ENCODE data around the gene ST6GALNAC2. TPM values are rescaled to one million over a fixed set of nuclear protein-coding genes. Genes with fewer than 3 reads are reported as not detected.

The ST6GALNAC2 gene
- total RNA-seq, 1 donor from 2014 or later: 24.0 TPM

- no peak for ATAC-seq
These were observed 32.3 kb downstream of the ST6GALNAC2 start for GRCh38 chr17:76553178-76553908.

DNA sequence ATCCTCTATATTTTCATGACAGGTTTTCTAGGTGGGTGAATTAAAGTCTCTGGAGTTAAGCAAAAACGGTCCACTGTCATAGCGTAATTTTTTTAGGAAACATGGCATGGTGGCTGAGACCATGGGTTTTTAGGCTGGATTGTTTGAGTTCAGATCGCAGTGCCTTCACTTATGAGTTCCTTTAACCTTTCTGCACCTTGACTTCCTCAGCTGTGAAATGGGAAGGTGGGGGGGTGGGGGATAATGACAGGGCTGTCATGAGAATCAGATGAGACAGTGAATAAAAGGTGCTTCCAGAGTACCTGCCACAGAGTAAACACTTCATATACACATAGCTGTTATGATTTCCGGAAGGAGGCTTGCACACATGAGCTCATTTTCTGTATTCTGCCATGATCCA lies 34.0 kb downstream of the ST6GALNAC2 start:
- ATAC-seq: no peak

DNA sequence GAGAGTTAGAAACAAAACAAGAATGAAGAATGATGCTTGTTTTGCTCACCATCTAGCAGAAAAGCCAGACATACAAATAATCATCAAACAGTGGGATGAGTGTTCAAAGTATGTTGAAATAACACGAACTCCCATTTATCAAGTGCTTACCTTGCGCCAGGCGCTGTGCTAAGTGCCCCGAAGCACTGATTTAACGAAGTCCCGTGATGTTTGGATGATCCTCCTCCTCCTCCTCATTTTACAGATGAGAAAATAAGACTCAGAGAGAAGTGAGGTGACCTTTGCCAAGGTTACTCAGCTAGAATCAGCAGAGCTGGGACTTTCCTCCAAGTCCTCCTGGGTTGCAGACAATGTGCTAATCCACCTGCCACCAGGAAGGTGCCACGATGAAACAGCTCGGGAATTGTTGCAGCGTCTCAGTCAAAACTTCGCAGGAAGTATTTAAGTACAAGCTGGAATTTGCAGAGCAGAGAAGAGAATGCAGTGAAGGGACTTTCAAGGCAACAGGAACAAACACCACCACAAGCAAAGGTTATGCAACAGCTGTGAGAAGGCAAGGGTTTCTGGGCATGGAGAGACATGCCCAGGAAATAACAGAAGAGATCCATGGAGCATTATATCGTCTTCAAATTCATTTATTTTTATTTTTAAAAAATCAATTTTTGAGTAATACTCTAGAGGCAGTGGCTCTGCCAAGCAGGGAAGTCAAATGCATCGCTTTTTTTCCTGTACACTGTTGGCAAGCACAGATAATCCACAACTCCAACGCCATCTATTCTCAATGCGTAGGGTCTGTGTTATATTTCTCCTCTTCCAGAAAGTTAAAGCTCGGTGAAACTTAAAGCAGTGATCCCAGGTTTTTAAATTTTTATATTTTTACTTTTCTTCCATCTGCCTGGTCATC lies 34.7 kb downstream of the ST6GALNAC2 start:
- ATAC-seq: peak; percentile 54

DNA sequence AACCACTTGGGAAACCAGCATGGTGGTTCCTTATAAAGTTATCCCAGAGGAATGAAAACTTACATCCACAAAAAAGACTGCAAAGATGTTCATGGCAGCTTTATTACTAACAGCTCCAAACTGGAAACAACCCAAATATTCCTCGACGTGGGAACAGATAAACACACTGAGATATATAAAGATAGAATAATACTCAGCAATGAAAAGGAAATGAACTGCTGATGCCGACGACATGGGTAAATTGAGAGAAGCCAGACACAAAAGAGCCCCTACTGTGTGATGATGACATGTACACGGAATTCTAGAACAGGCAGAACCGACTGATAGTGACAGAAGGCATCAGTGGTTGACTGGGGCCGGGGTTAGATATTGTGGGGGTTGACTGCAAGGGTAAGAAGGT lies 36.1 kb downstream of the ST6GALNAC2 start:
- ATAC-seq: no peak

DNA sequence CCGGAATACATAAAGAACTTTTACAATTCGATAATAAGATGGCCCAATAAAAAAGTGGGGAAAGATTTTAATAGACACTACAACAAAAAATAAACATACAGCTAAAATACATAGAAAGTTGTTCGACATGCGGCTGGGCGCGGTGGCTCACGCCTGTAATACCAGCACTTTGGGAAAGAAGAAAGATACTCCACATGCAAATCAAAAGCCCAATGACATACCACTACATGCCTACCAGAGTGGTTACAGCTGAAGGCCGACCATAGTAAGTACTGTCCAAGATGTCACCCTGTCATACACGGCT lies 36.5 kb downstream of the ST6GALNAC2 start:
- no peak for ATAC-seq

- ATAC-seq: no peak
These were observed 37.1 kb downstream of the ST6GALNAC2 start for GRCh38 chr17:76548378-76549214.

DNA sequence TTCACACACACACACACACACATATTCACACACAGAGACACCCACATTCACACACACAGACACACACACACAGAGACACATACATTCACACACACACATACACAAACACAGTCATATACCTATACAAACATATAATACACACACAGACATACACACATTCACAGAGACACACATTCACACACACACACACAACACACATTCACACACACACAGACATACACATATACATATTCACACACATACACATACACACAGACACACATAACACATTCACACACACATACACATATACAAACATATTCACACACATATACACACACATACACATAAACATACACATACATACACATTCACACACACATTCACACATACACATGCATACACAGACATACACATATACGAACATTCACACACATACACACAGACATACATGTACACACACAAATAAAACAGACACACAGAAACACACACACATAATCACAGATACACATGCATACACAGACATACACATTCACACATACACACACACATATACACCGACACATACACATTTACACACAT lies 37.9 kb downstream of the ST6GALNAC2 start:
- ATAC-seq: peak; percentile 2

- ATAC-seq: peak; percentile 43
These were observed 38.4 kb downstream of the ST6GALNAC2 start for GRCh38 chr17:76547183-76547641.

- peak; percentile 6 for ATAC-seq
These were observed 39.0 kb downstream of the ST6GALNAC2 start for GRCh38 chr17:76546556-76547182.

DNA sequence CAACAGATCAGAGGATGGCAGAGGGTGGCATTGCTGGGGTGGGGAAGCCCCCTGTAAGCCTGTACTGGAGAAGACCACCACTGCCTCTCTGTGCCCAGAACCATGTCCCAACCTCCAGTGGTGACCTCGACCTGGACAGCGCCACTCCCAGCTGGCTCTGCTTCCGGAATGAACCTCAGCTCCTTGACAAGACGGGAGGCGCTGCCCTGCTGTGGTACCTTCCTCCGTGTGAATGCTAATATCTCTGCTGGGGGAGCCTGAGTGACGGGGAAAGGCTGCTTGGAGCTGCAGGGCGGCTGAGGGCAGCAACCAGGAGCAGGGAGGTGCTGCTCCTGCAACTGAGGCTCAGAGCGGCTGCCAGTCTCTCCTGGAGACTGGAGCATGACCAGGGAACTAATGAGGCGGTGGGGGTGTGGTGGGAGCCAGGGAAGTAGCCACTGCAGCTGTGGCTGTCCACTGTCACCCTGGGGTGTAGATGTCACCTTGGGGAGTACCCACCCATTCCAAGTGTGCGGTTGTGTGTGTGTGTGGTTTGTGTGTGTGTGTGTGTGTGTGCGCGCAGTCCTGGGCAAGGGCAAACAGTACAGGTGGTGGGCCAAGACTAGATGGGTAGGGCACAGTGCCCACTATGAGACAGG lies 39.6 kb downstream of the ST6GALNAC2 start:
- ATAC-seq: no peak

DNA sequence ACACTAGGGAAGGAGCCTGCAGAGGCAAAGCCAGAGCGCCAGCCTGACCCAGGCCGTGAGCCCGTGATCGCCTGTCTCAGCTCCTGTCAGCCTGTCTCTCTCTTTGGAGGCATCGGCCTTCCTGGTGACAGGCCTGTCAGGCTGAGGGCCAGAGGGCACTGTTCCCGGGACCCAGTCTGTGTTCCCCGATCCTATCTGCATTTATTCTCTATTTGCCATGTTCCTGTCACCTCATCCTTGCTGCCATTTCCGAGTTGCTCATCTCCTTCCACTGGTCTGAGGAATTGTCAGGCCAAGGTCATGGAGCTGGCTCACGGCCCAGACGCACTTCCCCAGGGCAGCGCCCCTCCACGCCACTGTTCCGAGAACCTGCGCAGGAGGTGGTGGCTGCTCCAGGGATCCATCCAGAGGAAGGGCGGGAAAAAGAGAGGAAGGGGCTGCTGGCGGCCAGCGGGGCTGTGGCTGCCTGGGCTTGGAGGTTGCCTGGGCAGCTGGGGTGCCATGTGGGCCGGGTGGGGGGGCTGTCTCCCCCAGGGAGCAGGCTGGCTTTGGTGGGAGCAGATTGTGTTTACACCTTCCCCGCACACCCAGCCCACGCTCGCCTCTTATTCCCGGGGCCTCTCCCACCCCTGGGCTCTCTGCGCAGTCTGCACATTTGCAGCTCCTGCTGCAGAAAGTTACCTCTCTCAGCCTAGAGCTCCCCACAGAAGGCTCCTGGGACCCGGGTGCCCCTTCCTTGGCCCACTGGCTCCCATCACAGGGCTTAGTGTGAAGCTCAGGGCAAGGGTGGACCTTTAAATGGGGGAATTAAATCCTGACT lies 40.9 kb downstream of the ST6GALNAC2 start:
- ATAC-seq: no peak

DNA sequence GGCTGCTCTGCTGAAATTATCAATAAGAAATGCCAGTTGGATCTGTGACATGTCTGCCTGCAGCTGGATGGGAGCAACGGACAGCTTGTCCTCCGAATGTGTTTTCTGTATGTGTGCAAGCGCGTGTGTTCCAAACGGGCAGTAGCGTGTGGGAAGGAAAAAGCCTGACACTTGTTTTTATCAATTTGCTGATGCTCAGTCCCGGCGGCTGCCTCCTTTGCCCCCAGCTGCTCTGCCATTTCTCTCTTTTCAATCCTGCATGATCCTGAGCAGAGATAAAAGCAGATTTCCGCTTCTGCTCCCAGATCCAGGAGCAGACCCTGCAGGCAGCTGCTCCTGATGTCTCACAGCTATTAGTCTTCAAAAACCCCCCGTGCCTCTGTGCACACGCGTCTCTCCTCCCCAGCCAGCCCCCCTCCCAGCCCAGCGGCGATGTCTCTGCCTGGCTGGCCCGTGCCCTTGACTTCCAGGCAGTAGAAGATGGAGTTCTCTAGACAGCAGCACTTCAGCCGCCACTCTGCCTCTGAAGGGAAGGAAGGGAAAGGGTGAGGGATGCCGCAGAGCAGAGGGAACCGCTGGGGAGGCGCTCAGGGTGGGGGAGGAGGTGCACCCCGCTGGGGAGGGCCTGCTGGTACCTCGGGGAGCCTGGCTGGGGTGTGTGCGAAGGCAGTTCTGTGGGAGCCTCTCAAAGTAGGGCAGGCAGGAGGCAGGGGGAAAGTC lies 41.7 kb downstream of the ST6GALNAC2 start:
- no peak for ATAC-seq

GRCh38 chr17:76543482-76543825 lies 42.2 kb downstream of the ST6GALNAC2 start:
- no peak for ATAC-seq

GRCh38 chr17:76542984-76543383 lies 42.7 kb downstream of the ST6GALNAC2 start:
- no peak for ATAC-seq

GRCh38 chr17:76542566-76542971 lies 43.1 kb downstream of the ST6GALNAC2 start:
- ATAC-seq: no peak

DNA sequence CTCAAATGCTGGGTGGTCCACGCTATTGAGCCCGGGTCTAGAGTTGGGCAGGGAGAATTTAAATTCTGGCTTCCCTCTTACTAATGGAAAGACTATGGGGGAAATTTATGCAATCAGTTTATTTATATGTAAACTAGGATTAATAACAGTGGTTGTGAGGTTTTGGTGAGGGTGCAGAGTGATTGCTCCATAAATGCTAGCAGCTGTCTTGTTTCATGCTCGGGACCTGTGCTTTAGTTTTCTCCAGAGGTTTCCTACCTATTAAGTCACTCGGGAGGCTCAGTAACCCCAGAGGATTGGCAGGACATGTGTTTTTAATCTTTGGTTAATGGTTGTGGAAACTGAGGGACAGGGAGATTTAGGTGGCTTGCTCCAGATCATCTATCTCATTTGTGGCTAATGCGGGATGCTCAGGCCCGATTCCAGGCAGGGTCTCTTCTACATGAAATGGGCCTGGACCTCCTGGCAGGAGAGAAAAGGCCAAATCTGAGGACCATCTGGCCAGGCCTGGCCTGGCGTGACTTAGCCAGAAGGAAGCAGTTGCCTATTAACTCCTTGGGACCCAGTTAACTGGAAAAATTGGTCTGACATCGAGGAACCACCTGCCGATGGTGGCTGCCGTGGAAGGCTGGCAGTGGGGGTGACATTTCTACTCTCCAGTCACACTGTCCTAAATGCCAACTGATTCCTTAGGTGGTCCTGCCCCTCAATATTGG lies 43.8 kb downstream of the ST6GALNAC2 start:
- no peak for ATAC-seq

- ATAC-seq: peak; percentile 93
These were observed 45.0 kb downstream of the ST6GALNAC2 start for GRCh38 chr17:76540381-76541300.

- no peak for ATAC-seq
These were observed 45.9 kb downstream of the ST6GALNAC2 start, which contains the start of gene PRCD for GRCh38 chr17:76539631-76540271. TSS of gene PRCD (plus strand) at chr17:76540044. CDS start at chr17:76540142, 98 bp downstream.

Measured in esophagus mucosa (tissue), 1 donor.